ENCODE data around the gene FNDC10. TPM values are rescaled to one million over a fixed set of nuclear protein-coding genes. Genes with fewer than 3 reads are reported as not detected.

Gene FNDC10
- total and polyA plus RNA-seq, 9 of the 15 experiments (the other 6 are each of a cell fraction or from before 2014, with no cell fraction given): 0.08 to 6.3 (median 1.6) TPM

- TF ChIP-seq ZNF407 (IDR thresholded peaks at IDR 0.05; ENCODE audit: low read depth): no peak
- TF ChIP-seq ZNF668 (CRISPR knock-in tag; IDR thresholded peaks at IDR 0.05): no peak
- peak; percentile 98 for TF ChIP-seq POLR2A (conservative IDR thresholded peaks at IDR 0.05)
- no peak for TF ChIP-seq NFATC3 (IDR thresholded peaks at IDR 0.05)
- peak; percentile 77 for TF ChIP-seq RB1 (IDR thresholded peaks at IDR 0.05; ENCODE audit: low read depth)
- no peak for TF ChIP-seq ELK3 (CRISPR knock-in tag; IDR thresholded peaks at IDR 0.05)
- no peak for TF ChIP-seq ZFPM2 (CRISPR knock-in tag; IDR thresholded peaks at IDR 0.05)
- TF ChIP-seq LARP7 (IDR thresholded peaks at IDR 0.05): 0 out of 2 replicates have a peak, but pooled peaks have one; percentile 60
- TF ChIP-seq ESRRB (CRISPR knock-in tag; IDR thresholded peaks at IDR 0.05; ENCODE audit: borderline replicate concordance): no peak
- TF ChIP-seq ZBTB26 (CRISPR knock-in tag; IDR thresholded peaks at IDR 0.05): no peak
- peak in 1 of 2 experiments; percentile 47; a peak in 2 of 4 replicates for TF ChIP-seq HDAC1 (IDR thresholded peaks at IDR 0.05)
- TF ChIP-seq TBP (optimal IDR thresholded peaks at IDR 0.05; ENCODE audit: low read depth, low read length): peak; percentile 77
- TF ChIP-seq FUS (optimal IDR thresholded peaks at IDR 0.05; ENCODE audit: low read depth, low read length): peak; percentile 56
- no peak for TF ChIP-seq PHF21A (IDR thresholded peaks at IDR 0.05; ENCODE audit: borderline replicate concordance, low read depth)
- no peak for TF ChIP-seq KLF10 (CRISPR knock-in tag; IDR thresholded peaks at IDR 0.05)
- TF ChIP-seq ZZZ3 (IDR thresholded peaks at IDR 0.05): no peak
- 0 out of 2 replicates have a peak, but pooled peaks have one; percentile 47 for TF ChIP-seq ZNF766 (CRISPR knock-in tag; conservative IDR thresholded peaks at IDR 0.05)
- peak; percentile 99 for TF ChIP-seq MTA1 (IDR thresholded peaks at IDR 0.05; ENCODE audit: borderline replicate concordance)
- 0 out of 2 replicates have a peak, but pooled peaks have one; percentile 64 for TF ChIP-seq TARDBP (IDR thresholded peaks at IDR 0.05)
- TF ChIP-seq POLR2B (IDR thresholded peaks at IDR 0.05; ENCODE audit: low read depth, partially characterized antibody): peak; percentile 98
- TF ChIP-seq ZNF282 (CRISPR knock-in tag; IDR thresholded peaks at IDR 0.05): no peak; the same call in 1 of the 2 replicates
Measured at GRCh38 chr1:1615256-1616044, 15.5 kb upstream of the FNDC10 start, which contains the start of gene MIB2 (continued).

All from K562 (cell line).